Measurements from ENCODE around the gene RAB9A. TPM values are rescaled to one million over a fixed set of nuclear protein-coding genes. Genes with fewer than 3 reads are reported as not detected.

RAB9A gene
- polyA plus RNA-seq, 1 of the 3 experiments (the other 2 are of a cell fraction) = 15.3 TPM

DNA sequence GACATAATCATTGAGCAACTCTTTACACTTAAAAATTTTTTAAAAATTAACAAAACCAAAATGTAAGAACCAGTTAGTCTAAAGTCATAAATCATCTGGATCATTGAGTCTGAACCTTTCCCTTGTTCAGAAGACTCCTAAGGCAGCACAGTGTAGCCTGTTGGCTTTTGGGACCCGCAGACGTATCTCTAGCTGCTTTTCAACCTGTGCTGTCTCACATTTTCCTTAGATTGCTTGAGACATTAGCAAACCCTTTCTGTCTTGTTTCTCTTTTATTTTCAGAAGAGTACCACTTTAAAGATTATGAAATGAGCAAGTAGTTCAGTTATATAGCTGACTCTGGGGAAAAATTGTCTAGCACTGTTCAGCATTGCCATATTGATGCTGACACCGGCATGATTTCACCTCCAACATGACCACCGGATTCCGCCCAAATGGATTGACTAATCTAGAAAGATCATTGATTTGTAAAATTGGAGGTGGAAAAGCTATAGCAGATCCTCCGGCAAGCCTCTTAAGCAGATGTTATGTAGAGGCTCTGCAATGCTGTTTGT, 27.1 kb upstream of the RAB9A start:
- Histone ChIP-seq H4K20me1 (ENCODE audit: insufficient read depth) (no peaks in the 10 kb centered on the region), H3K79me2 (ENCODE audit: insufficient read depth) (no peaks in the 10 kb centered on the region), H3K27me3 (ENCODE audit: insufficient read depth) (no peaks in the 10 kb centered on the region), H3K9me3 (no peaks in the 10 kb centered on the region), H3K9ac (no peak overlapping the region), H3K4me2 (no peak overlapping the region), H3F3A (replicated peaks; ENCODE audit: insufficient read depth) (peaks cover 4% of the 10 kb centered on the region), H3K36me3 (replicated peaks in 1 of 2; ENCODE audit: control insufficient read depth in 1 of 2, insufficient read depth in 2 of 2, low read length in 1 of 2) (peaks cover 0 to 6% of the 10 kb centered on the region in 2 experiments), H2AFZ (ENCODE audit: low read depth) (no peak overlapping the region), H3K4me3 (ENCODE audit: low read depth in 2 of 2, low read length in 1 of 2) (no peak overlapping the region), H3K27ac (ENCODE audit: low read depth in 2 of 2, low read length in 1 of 2) (no peak overlapping the region), H3K4me1 (ENCODE audit: control insufficient read depth in 1 of 2, insufficient read depth in 2 of 2, low read depth in 1 of 2, low read length in 1 of 2) (peaks cover 0 to 5% of the 10 kb centered on the region in 2 experiments; a peak in 1 of 4 replicates), H3K9me2 (no peaks in the 10 kb centered on the region)
- TF ChIP-seq, protein P1, sequence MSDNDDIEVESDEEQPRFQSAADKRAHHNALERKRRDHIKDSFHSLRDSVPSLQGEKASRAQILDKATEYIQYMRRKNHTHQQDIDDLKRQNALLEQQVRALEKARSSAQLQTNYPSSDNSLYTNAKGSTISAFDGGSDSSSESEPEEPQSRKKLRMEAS (IDR thresholded peaks at IDR 0.05; ENCODE audit: low read depth) = no peak
- TF ChIP-seq YY1 (IDR thresholded peaks at IDR 0.05; ENCODE audit: low read depth) (no peak), POLR2AphosphoS5 (IDR thresholded peaks at IDR 0.05; ENCODE audit: low read depth, low read length) (no peak), FOXM1 (IDR thresholded peaks at IDR 0.05; ENCODE audit: low read depth) (no peak)
- ChIA-PET CTCF (interaction anchor here (1.4 to 2.8 kb wide), 3 partner anchors 16 to 370 kb away, joined by 6 to 9 read pairs (median 7); no protein-coding TSS in a partner anchor), POLR2A (no interaction called here)
- DNase-seq = no peak
- 95% methylated on average over 6 of the region's 6 CpGs for WGBS (ENCODE audit: low lambda C conversion rate)

DNA sequence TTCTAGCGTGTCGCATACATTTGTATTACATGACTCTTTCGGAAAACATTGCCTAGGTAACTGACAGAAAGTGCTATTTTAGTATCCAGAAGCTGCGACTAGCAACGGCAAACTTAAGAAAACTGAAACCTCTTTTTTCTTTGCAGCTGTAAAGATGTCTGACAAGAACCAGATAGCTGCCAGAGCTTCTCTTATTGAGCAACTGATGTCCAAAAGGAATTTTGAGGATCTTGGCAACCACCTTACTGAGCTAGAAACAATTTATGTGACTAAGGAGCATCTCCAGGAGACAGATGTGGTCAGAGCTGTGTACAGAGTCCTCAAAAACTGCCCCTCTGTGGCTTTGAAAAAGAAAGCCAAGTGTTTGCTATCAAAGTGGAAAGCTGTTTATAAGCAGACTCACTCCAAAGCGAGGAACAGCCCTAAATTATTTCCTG, 26.6 kb upstream of the RAB9A start:
- POLR2A ChIA-PET = no interaction called here
- CTCF ChIA-PET = interaction anchor here (0.7 to 2.8 kb wide), 4 partner anchors 16 to 370 kb away, joined by 3 to 9 read pairs (median 6); no protein-coding TSS in a partner anchor
- H3K9me3 ChIP-seq = no peaks in the 10 kb centered on the region
- no peaks in the 10 kb centered on the region for H3K79me2 ChIP-seq (ENCODE audit: insufficient read depth)
- peaks cover 0 to 5% of the 10 kb centered on the region in 2 experiments; a peak in 1 of 4 replicates for H3K4me1 ChIP-seq (ENCODE audit: control insufficient read depth in 1 of 2, insufficient read depth in 2 of 2, low read depth in 1 of 2, low read length in 1 of 2)
- no peak overlapping the region; a peak in 1 of 4 replicates for H3K27ac ChIP-seq (ENCODE audit: low read depth in 2 of 2, low read length in 1 of 2)
- WGBS (ENCODE audit: low lambda C conversion rate) = 79% methylated on average over 6 of the region's 6 CpGs
- H3K4me3 ChIP-seq (ENCODE audit: low read depth in 2 of 2, low read length in 1 of 2) = no peak overlapping the region
- H3K36me3 ChIP-seq (replicated peaks in 1 of 2; ENCODE audit: control insufficient read depth in 1 of 2, insufficient read depth in 2 of 2, low read length in 1 of 2) = peaks cover 0 to 6% of the 10 kb centered on the region in 2 experiments
- no peak overlapping the region for H3K4me2 ChIP-seq
- no peak overlapping the region for H3K9ac ChIP-seq
- no peaks in the 10 kb centered on the region for H4K20me1 ChIP-seq (ENCODE audit: insufficient read depth)
- no peaks in the 10 kb centered on the region for H3K9me2 ChIP-seq
- no peaks in the 10 kb centered on the region for H3F3A ChIP-seq (replicated peaks; ENCODE audit: insufficient read depth)
- no peaks in the 10 kb centered on the region for H3K27me3 ChIP-seq (ENCODE audit: insufficient read depth)
- H2AFZ ChIP-seq (ENCODE audit: low read depth) = no peak overlapping the region
- TF ChIP-seq TCF12 (IDR thresholded peaks at IDR 0.05) = peak; percentile 50
- TF ChIP-seq NRF1 (IDR thresholded peaks at IDR 0.05; ENCODE audit: low read depth, low read length) = no peak
- no peak for DNase-seq

DNA sequence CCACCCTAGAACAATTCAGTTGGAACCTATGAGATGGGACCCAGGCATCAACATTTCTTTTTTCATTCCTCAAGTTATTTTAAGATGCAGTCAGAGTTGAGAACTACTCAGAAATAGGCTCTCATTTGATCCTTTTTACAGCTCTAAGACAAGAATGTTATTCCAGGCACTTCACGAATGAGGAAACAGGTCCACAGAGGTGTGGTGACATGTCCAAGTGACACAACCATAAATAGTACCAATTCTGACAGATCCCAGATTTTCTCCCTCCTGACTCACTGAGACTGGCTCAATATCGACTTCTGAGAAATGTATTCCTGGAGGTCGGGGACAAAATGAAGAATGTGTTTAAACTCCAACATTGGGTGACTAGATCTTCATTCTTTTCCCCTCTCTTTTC, 24.9 kb upstream of the RAB9A start:
- H3K27ac ChIP-seq (ENCODE audit: low read depth in 2 of 2, low read length in 1 of 2) = no peak overlapping the region

More for the DNA sequence above, 24.9 kb upstream of the RAB9A start:
- peaks cover 0 to 6% of the 10 kb centered on the region in 2 experiments for H3K36me3 ChIP-seq (replicated peaks in 1 of 2; ENCODE audit: control insufficient read depth in 1 of 2, insufficient read depth in 2 of 2, low read length in 1 of 2)
- DNase-seq = no peak
- H3K27me3 ChIP-seq (ENCODE audit: insufficient read depth) = no peaks in the 10 kb centered on the region
- no peaks in the 10 kb centered on the region for H3K9me2 ChIP-seq
- ChIA-PET POLR2A (no interaction called here), CTCF (interaction anchor here (2.8 kb wide), 1 partner anchor 368 kb away, joined by 9 read pairs; no protein-coding TSS in a partner anchor)
- peaks cover 0 to 2% of the 10 kb centered on the region in 2 experiments; a peak in 2 of 4 replicates for H3K4me1 ChIP-seq (ENCODE audit: control insufficient read depth in 1 of 2, insufficient read depth in 2 of 2, low read depth in 1 of 2, low read length in 1 of 2)
- no peaks in the 10 kb centered on the region for H3K9me3 ChIP-seq
- no peak overlapping the region for H3K4me3 ChIP-seq (ENCODE audit: low read depth in 2 of 2, low read length in 1 of 2)
- H2AFZ ChIP-seq (ENCODE audit: low read depth) = no peak overlapping the region
- TF ChIP-seq RAD21 (IDR thresholded peaks at IDR 0.05; ENCODE audit: low read length) (no peak), GATA2 (CRISPR knock-in tag; IDR thresholded peaks at IDR 0.05) (no peak)
- TF ChIP-seq, protein P2, sequence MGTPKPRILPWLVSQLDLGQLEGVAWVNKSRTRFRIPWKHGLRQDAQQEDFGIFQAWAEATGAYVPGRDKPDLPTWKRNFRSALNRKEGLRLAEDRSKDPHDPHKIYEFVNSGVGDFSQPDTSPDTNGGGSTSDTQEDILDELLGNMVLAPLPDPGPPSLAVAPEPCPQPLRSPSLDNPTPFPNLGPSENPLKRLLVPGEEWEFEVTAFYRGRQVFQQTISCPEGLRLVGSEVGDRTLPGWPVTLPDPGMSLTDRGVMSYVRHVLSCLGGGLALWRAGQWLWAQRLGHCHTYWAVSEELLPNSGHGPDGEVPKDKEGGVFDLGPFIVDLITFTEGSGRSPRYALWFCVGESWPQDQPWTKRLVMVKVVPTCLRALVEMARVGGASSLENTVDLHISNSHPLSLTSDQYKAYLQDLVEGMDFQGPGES (IDR thresholded peaks at IDR 0.05; ENCODE audit: low read depth, low read length) = no peak
- TF ChIP-seq, protein P3, sequence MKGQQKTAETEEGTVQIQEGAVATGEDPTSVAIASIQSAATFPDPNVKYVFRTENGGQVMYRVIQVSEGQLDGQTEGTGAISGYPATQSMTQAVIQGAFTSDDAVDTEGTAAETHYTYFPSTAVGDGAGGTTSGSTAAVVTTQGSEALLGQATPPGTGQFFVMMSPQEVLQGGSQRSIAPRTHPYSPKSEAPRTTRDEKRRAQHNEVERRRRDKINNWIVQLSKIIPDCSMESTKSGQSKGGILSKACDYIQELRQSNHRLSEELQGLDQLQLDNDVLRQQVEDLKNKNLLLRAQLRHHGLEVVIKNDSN (IDR thresholded peaks at IDR 0.05; ENCODE audit: borderline replicate concordance, low read depth) = no peak
- TF ChIP-seq, protein P4, sequence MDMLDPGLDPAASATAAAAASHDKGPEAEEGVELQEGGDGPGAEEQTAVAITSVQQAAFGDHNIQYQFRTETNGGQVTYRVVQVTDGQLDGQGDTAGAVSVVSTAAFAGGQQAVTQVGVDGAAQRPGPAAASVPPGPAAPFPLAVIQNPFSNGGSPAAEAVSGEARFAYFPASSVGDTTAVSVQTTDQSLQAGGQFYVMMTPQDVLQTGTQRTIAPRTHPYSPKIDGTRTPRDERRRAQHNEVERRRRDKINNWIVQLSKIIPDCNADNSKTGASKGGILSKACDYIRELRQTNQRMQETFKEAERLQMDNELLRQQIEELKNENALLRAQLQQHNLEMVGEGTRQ (IDR thresholded peaks at IDR 0.05; ENCODE audit: borderline replicate concordance, low read depth, low read length) = no peak
- no peaks in the 10 kb centered on the region for H3K79me2 ChIP-seq (ENCODE audit: insufficient read depth)
- H4K20me1 ChIP-seq (ENCODE audit: insufficient read depth) = no peaks in the 10 kb centered on the region
- H3K9ac ChIP-seq = no peak overlapping the region
- H3F3A ChIP-seq (replicated peaks; ENCODE audit: insufficient read depth) = peaks cover 4% of the 10 kb centered on the region
- 81% methylated on average over 3 of the region's 3 CpGs for WGBS (ENCODE audit: low lambda C conversion rate)
- H3K4me2 ChIP-seq = no peak overlapping the region

Data from SK-N-SH (cell line).